ENCODE data around the gene HOXA5.

- TF ChIP-seq CTCF (IDR thresholded peaks at IDR 0.05; ENCODE audit: low read length), result no peak
- no peak for TF ChIP-seq EZH2 (optimal IDR thresholded peaks at IDR 0.05; ENCODE audit: low read depth, low read length)
Measured at GRCh38 chr7:27173511-27173955, 30.1 kb upstream of the HOXA5 start.

Measured in MM.1S (cell line).